ENCODE data around the gene DTNBP1. TPM values are rescaled to one million over a fixed set of nuclear protein-coding genes. Genes with fewer than 3 reads are reported as not detected.

Gene DTNBP1
- total and polyA plus RNA-seq, 2 of the 13 experiments (the other 11 are each of a cell fraction or from before 2014, with no cell fraction given): 6.6 to 19.1 TPM

DNA sequence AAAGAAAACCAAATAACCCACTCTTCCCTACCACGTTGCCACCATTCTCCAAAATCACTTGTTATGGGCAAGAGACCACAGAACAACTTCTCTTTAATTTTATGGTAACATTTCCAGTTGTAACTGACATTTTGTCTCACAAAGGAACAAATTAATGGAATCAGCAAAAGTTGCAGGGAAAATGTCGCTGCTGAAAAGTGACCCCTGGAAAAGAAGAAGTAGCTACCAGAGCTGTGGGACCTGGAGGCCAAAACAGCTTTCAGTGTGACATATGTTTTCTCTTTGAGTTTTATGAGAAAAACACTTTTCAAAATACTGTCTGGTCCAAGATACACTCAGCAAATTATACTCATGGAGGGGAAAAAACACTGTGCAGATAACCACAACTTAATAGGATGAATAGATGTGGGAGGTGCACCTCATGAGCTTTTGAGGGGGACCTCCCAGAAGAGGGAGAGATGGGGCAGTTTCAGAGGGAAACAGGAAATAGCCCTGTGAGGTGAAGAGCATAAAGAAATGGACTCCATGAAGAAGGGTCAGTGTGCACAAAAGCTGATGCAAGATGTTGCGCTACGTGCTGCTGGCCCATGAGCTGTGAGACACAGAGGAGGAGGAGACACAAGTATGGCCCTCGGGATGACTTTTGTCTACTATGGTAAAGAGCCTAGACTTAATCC, 87.3 kb downstream of the DTNBP1 start:
- H3K79me2 ChIP-seq (ENCODE audit: insufficient read depth, low read length): no peaks in the 10 kb centered on the region
- H3K4me1 ChIP-seq (ENCODE audit: insufficient read depth, low read length): peaks cover 5% of the 10 kb centered on the region; the same call in 1 of the 2 replicates
- no peak for ATAC-seq
- CTCF ChIA-PET (ENCODE audit: low intra/inter-chr PET ratio, low total read pairs): no interaction called here
- in situ Hi-C loops (cut with HindIII; ENCODE audit: extremely low pct_ligation_motif_present, low pct_unique_long_range_greater_than_20kb) (no loop called here), intact Hi-C loops (cut with micrococcal nuclease; ENCODE audit: unreplicated experiment) (no loop called here)
- no peaks in the 10 kb centered on the region for H3K9me3 ChIP-seq (ENCODE audit: low read length)
- no peak for TF ChIP-seq AKNA (CRISPR knock-in tag; IDR thresholded peaks at IDR 0.05; ENCODE audit: borderline replicate concordance)
- no TSS peak for BruUV-seq (replicated peaks)
- H3K4me3 ChIP-seq (replicated peaks in 1 of 3; ENCODE audit: insufficient read depth in 1 of 3, low read depth in 2 of 3, low read length in 3 of 3): no peak overlapping the region
- POLR2A ChIA-PET: no interaction called here
- WGBS (ENCODE audit: low lambda C conversion rate): 95% methylated on average over 5 of the region's 5 CpGs
- H3K9ac ChIP-seq (ENCODE audit: insufficient read depth, low read depth, low read length): no peak overlapping the region
- H3K36me3 ChIP-seq (replicated peaks in 1 of 2; ENCODE audit: control insufficient read depth in 1 of 2, insufficient read depth in 2 of 2, low read length in 2 of 2): no peaks in the 10 kb centered on the region
- no peaks in the 10 kb centered on the region for H4K20me1 ChIP-seq (ENCODE audit: insufficient read depth, low read length)
- H3K4me2 ChIP-seq (ENCODE audit: low read depth, low read length): no peak overlapping the region
- no peak overlapping the region for H3K27ac ChIP-seq (ENCODE audit: extremely low read length, insufficient read depth, low read length)
- no peak for FAIRE-seq
- H3K27me3 ChIP-seq (ENCODE audit: control insufficient read depth in 1 of 2, insufficient read depth in 2 of 2, low read length in 2 of 2): no peaks in the 10 kb centered on the region
- no peak for DNase-seq (ENCODE audit: low spot score)
- H2AFZ ChIP-seq (ENCODE audit: low read length): no peak overlapping the region

DNA sequence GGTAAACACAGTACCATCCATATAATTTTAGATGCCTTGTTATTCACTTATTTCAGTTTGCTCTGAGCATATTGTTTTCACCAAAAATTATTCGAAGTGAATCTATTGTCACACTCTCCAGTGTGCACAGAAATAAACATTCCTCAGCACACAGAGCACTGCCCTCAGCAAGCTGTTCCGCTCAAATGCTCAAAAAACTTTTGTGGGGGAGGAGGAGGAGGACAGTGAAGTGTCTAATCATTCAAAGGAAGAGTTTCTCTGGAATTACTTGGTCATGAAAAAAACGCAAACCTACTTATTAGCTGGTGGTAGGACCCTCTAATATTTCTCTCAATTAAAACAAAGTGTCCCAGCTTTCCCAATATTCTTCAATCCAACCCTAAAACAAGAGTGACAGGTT, 88.3 kb downstream of the DTNBP1 start:
- H3K4me1 ChIP-seq (ENCODE audit: insufficient read depth, low read length): peaks cover 5% of the 10 kb centered on the region; the same call in 1 of the 2 replicates
- ATAC-seq: no peak
- H4K20me1 ChIP-seq (ENCODE audit: insufficient read depth, low read length): no peaks in the 10 kb centered on the region
- no peak overlapping the region for H3K4me2 ChIP-seq (ENCODE audit: low read depth, low read length)
- intact Hi-C loops (cut with micrococcal nuclease; ENCODE audit: unreplicated experiment): no loop called here
- in situ Hi-C loops (cut with HindIII; ENCODE audit: extremely low pct_ligation_motif_present, low pct_unique_long_range_greater_than_20kb): no loop called here
- POLR2A ChIA-PET: no interaction called here
- H3K27me3 ChIP-seq (ENCODE audit: control insufficient read depth in 1 of 2, insufficient read depth in 2 of 2, low read length in 2 of 2): no peaks in the 10 kb centered on the region
- 83% methylated on average over 3 of the region's 3 CpGs for WGBS (ENCODE audit: low lambda C conversion rate)
- no peak overlapping the region for H2AFZ ChIP-seq (ENCODE audit: low read length)
- no peak overlapping the region for H3K27ac ChIP-seq (ENCODE audit: extremely low read length, insufficient read depth, low read length)
- H3K79me2 ChIP-seq (ENCODE audit: insufficient read depth, low read length): no peaks in the 10 kb centered on the region
- no peak for FAIRE-seq
- no TSS peak for BruUV-seq (replicated peaks)
- H3K36me3 ChIP-seq (replicated peaks in 1 of 2; ENCODE audit: control insufficient read depth in 1 of 2, insufficient read depth in 2 of 2, low read length in 2 of 2): no peaks in the 10 kb centered on the region
- no peaks in the 10 kb centered on the region for H3K9me3 ChIP-seq (ENCODE audit: low read length)
- H3K4me3 ChIP-seq (replicated peaks in 1 of 3; ENCODE audit: insufficient read depth in 1 of 3, low read depth in 2 of 3, low read length in 3 of 3): no peak overlapping the region
- DNase-seq (ENCODE audit: low spot score): no peak
- CTCF ChIA-PET (ENCODE audit: low intra/inter-chr PET ratio, low total read pairs): no interaction called here
- no peak overlapping the region for H3K9ac ChIP-seq (ENCODE audit: insufficient read depth, low read depth, low read length)
- no peak for TF ChIP-seq NFKB2 (CRISPR knock-in tag; IDR thresholded peaks at IDR 0.05; ENCODE audit: borderline replicate concordance)
- no peak for TF ChIP-seq MTF1 (CRISPR knock-in tag; IDR thresholded peaks at IDR 0.05)
- no peak for TF ChIP-seq NFE2 (CRISPR knock-in tag; IDR thresholded peaks at IDR 0.05)
- TF ChIP-seq, protein P1, sequence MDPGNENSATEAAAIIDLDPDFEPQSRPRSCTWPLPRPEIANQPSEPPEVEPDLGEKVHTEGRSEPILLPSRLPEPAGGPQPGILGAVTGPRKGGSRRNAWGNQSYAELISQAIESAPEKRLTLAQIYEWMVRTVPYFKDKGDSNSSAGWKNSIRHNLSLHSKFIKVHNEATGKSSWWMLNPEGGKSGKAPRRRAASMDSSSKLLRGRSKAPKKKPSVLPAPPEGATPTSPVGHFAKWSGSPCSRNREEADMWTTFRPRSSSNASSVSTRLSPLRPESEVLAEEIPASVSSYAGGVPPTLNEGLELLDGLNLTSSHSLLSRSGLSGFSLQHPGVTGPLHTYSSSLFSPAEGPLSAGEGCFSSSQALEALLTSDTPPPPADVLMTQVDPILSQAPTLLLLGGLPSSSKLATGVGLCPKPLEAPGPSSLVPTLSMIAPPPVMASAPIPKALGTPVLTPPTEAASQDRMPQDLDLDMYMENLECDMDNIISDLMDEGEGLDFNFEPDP (CRISPR knock-in tag; conservative IDR thresholded peaks at IDR 0.05): no peak
- TF ChIP-seq ZNF280D (CRISPR knock-in tag; IDR thresholded peaks at IDR 0.05): no peak
- no peak for TF ChIP-seq HNRNPH1 (optimal IDR thresholded peaks at IDR 0.05; ENCODE audit: low read depth, low read length)
- no peak for TF ChIP-seq HOXA7 (CRISPR knock-in tag; IDR thresholded peaks at IDR 0.05)

All from HepG2 (cell line).